Renal pelvis (tissue), 3 donors: ENCODE measurements around the gene PDCL3. TPM values are rescaled to one million over a fixed set of nuclear protein-coding genes. Genes with fewer than 3 reads are reported as not detected.

Experiments used
- polyA plus RNA-seq, 3 donors: library from polyadenylated mRNA; unstranded; fragments of 120-200 nt; gene quantifications; one replicate each; pipeline ENCODE4 v1.2.1, GENCODE V29; 2013; ENCODE audit not compliant: insufficient read length in 3 of 3

PDCL3 gene
- polyA plus RNA-seq, 3 donors, result 30.1 to 38.7 (median 37.4) TPM

Other genes with a start within 250 kb of the PDCL3 start
- 1 to 10 TPM; 1.9 to 4.1 (median 3.4) TPM for gene LONRF2, start 240.5 kb upstream of the PDCL3 start, polyA plus RNA-seq
- 10 to 100 TPM; 20.6 to 23.6 (median 22.6) TPM for gene CHST10, start 145.3 kb upstream of the PDCL3 start, polyA plus RNA-seq
- gene NMS, start 92.5 kb upstream of the PDCL3 start, polyA plus RNA-seq, result not detected